Measurements from ENCODE around the gene SIRT7.
A peak's percentile ranks its signal among the peaks of the same experiment; 100 is the strongest.

Gene SIRT7

GRCh38 chr17:81961521-81962498 lies 43.8 kb upstream of the SIRT7 start:
- in situ Hi-C loops (cut with MboI; ENCODE audit: low sequenced_read_pairs, unreplicated experiment), result no loop called here
- TF ChIP-seq, protein P1, sequence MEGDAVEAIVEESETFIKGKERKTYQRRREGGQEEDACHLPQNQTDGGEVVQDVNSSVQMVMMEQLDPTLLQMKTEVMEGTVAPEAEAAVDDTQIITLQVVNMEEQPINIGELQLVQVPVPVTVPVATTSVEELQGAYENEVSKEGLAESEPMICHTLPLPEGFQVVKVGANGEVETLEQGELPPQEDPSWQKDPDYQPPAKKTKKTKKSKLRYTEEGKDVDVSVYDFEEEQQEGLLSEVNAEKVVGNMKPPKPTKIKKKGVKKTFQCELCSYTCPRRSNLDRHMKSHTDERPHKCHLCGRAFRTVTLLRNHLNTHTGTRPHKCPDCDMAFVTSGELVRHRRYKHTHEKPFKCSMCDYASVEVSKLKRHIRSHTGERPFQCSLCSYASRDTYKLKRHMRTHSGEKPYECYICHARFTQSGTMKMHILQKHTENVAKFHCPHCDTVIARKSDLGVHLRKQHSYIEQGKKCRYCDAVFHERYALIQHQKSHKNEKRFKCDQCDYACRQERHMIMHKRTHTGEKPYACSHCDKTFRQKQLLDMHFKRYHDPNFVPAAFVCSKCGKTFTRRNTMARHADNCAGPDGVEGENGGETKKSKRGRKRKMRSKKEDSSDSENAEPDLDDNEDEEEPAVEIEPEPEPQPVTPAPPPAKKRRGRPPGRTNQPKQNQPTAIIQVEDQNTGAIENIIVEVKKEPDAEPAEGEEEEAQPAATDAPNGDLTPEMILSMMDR (IDR thresholded peaks at IDR 0.05; ENCODE audit: borderline replicate concordance, control extremely low read depth, extremely low read depth, insufficient read depth, missing control alignments), result no peak
- DNase-seq (ENCODE audit: low spot score), result no peak

DNA sequence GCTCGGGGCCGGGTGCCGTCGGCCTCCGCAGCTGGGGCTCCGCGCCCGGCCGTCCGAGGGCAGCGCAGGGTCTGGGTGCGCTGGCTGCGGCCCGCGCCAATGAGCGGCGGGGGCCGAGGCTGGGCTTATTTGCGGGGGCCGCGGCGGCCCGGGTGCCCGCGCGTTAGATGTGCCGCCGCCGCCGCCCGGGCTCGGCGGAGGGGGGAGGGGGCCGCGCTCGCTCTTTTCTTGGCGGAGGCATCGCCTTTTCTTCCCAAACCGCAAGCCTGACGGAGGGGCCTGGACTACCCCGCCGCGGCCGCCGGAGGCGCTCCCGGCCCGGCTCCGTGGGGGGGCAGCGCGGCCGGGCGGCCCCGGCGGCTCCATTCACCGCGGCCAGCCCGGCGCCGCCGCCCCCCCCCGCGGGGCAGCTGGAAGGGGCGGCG lies 43.1 kb upstream of the SIRT7 start, which contains the start of gene NOTUM:
NOTUM (minus strand) TSS at position 101 of the 425 bp plus-strand sequence. CDS start 278 bp downstream, outside the sequence.
- in situ Hi-C loops (cut with MboI; ENCODE audit: low sequenced_read_pairs, unreplicated experiment), result no loop called here
- DNase-seq (ENCODE audit: low spot score), result no peak
- TF ChIP-seq, protein P1 (IDR thresholded peaks at IDR 0.05; ENCODE audit: borderline replicate concordance, control extremely low read depth, extremely low read depth, insufficient read depth, missing control alignments), result no peak

GRCh38 chr17:81960130-81960958 lies 42.4 kb upstream of the SIRT7 start:
- TF ChIP-seq, protein P1 (IDR thresholded peaks at IDR 0.05; ENCODE audit: borderline replicate concordance, control extremely low read depth, extremely low read depth, insufficient read depth, missing control alignments), result no peak
- no peak for DNase-seq (ENCODE audit: low spot score)
- in situ Hi-C loops (cut with MboI; ENCODE audit: low sequenced_read_pairs, unreplicated experiment), result no loop called here

GRCh38 chr17:81959362-81960129 lies 41.6 kb upstream of the SIRT7 start:
- peak; percentile 92 for DNase-seq (ENCODE audit: low spot score)
- TF ChIP-seq, protein P1 (IDR thresholded peaks at IDR 0.05; ENCODE audit: borderline replicate concordance, control extremely low read depth, extremely low read depth, insufficient read depth, missing control alignments), result peak; percentile 100
- in situ Hi-C loops (cut with MboI; ENCODE audit: low sequenced_read_pairs, unreplicated experiment), result no loop called here

DNA sequence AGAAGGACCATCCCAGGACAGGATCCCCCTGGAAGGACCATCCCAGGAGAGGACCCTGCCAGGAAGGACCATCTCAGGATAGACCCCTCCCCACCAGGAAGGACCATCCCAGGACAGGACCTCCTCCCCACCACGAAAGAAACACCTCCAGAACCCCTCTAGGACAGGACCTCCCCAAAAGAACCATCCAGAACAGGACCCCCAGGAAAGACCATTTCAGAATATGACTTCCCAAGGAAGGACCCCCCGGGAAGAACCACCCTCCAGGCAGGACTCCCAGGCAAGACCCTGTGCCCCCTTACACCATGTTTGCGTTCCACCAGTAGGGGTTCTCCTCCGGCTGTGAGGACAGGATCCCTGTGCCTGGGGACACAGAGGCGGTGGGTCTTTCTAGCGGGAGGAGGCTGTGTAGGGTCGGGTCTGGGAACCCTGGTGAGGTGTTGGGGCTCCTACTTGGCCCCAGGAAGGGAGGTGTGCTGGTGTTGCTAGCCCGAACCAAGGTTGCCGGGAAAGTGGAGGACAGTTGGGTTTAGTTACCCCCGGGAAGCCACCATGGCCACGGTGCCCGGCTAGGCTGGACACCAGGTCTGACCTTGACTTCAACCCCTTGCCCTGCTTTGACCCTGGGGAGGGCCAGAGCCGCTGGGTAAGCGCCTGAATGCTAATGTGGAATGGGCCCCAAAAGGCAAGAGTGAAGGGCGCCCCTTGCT lies 40.8 kb upstream of the SIRT7 start:
- TF ChIP-seq, protein P1 (IDR thresholded peaks at IDR 0.05; ENCODE audit: borderline replicate concordance, control extremely low read depth, extremely low read depth, insufficient read depth, missing control alignments), result no peak
- DNase-seq (ENCODE audit: low spot score), result no peak
- in situ Hi-C loops (cut with MboI; ENCODE audit: low sequenced_read_pairs, unreplicated experiment), result no loop called here

Measured in GM13976 (cell line).